Colonic mucosa (tissue), 4 donors: ENCODE results near the gene LGR4. TPM values are rescaled to one million over a fixed set of nuclear protein-coding genes. Genes with fewer than 3 reads are reported as not detected.

Source experiments
- DNase-seq: peaks from one replicate; pipeline ENCODE4 v3.0.0-alpha.2; 2020
- H3K27ac ChIP-seq: fragments of 200-600 bp; one replicate; pipeline ENCODE4 v1.8.0; 2021
- H3K27me3 ChIP-seq: fragments of 200-600 bp; one replicate; pipeline ENCODE4 v1.8.0; 2021
- H3K36me3 ChIP-seq: fragments of 200-600 bp; one replicate; pipeline ENCODE4 v1.8.0; 2021
- H3K4me1 ChIP-seq: fragments of 200-600 bp; one replicate; pipeline ENCODE4 v1.8.0; 2021; ENCODE audit warnings: mild to moderate bottlenecking
- H3K4me3 ChIP-seq: fragments of 200-600 bp; one replicate; pipeline ENCODE4 v1.8.0; 2021
- H3K9ac ChIP-seq, 2 donors: one replicate each; pipeline ENCODE4 v1.7.0; 2013; ENCODE audit warnings: control low read depth in 2 of 2, low read depth in 2 of 2, low read length in 2 of 2
- H3K9me3 ChIP-seq: fragments of 200-600 bp; one replicate; pipeline ENCODE4 v1.8.0; 2021
- CTCF ChIP-seq: fragments of 200-600 bp; IDR thresholded peaks from one replicate; pipeline ENCODE4 v1.8.0; 2022; ENCODE audit warnings: antibody characterized with exemption, mild to moderate bottlenecking
- intact Hi-C: fragments of 100-400 bp; cut with DNase I; formaldehyde crosslinking; loops from one replicate; pipeline ENCODE4 v1.14.1; 2022
- total RNA-seq, 2 donors: library from RNA; stranded (reverse); fragmentation: NEBNext Ultra II Directional in 1 of 2; extraction: Animal tissue kit (Norgen Biotek cat#: 25700) in 1 of 2; gene quantifications; one replicate each; pipeline ENCODE4 v1.2.1, GENCODE V29; 2021
- donor health status: healthy.
- donor health status: DM: no; HTN: no; CAD: no.
- donor health status: DM: no; HTN: no; CAD: no.

Gene LGR4
- total RNA-seq, 2 donors from 2014 or later: 88.2 to 94.5 TPM

GRCh38 chr11:27408246-27408800, 64.3 kb downstream of the LGR4 start:
- DNase-seq: no peak
- Histone ChIP-seq H3K9ac (no peak overlapping the region), H3K27ac (no peak overlapping the region), H3K4me3 (no peak overlapping the region), H3K4me1 (no peaks in the 10 kb centered on the region), H3K27me3 (no peaks in the 10 kb centered on the region), H3K36me3 (no peaks in the 10 kb centered on the region), H3K9me3 (no peaks in the 10 kb centered on the region)
- no peak for TF ChIP-seq CTCF
- intact Hi-C loops: no loop called here

GRCh38 chr11:27406498-27407354, 65.9 kb downstream of the LGR4 start:
- intact Hi-C loops: no loop called here
- H3K9me3 ChIP-seq: no peaks in the 10 kb centered on the region
- TF ChIP-seq CTCF: no peak
- no peaks in the 10 kb centered on the region for H3K27me3 ChIP-seq
- no peak overlapping the region for H3K27ac ChIP-seq
- H3K36me3 ChIP-seq: no peaks in the 10 kb centered on the region
- DNase-seq: no peak
- H3K4me1 ChIP-seq: peaks cover 9% of the 10 kb centered on the region
- H3K4me3 ChIP-seq: no peak overlapping the region
- no peak overlapping the region for H3K9ac ChIP-seq

- H3K36me3 ChIP-seq: no peaks in the 10 kb centered on the region
- no peaks in the 10 kb centered on the region for H3K9me3 ChIP-seq
- no peak overlapping the region for H3K4me3 ChIP-seq
- intact Hi-C loops: no loop called here
- no peak for DNase-seq
- no peak overlapping the region for H3K9ac ChIP-seq
- TF ChIP-seq CTCF: no peak
- no peaks in the 10 kb centered on the region for H3K27me3 ChIP-seq
- peaks cover 9% of the 10 kb centered on the region for H3K4me1 ChIP-seq
- no peak overlapping the region for H3K27ac ChIP-seq
Measured at GRCh38 chr11:27405134-27405533, 67.5 kb downstream of the LGR4 start.

GRCh38 chr11:27404427-27404826, 68.2 kb downstream of the LGR4 start:
- Histone ChIP-seq H3K4me1 (peaks cover 9% of the 10 kb centered on the region), H3K27me3 (no peaks in the 10 kb centered on the region), H3K27ac (no peak overlapping the region), H3K9me3 (no peaks in the 10 kb centered on the region), H3K36me3 (no peaks in the 10 kb centered on the region), H3K4me3 (no peak overlapping the region), H3K9ac (no peak overlapping the region)
- intact Hi-C loops: no loop called here
- TF ChIP-seq CTCF: no peak
- DNase-seq: no peak

GRCh38 chr11:27403195-27403594, 69.4 kb downstream of the LGR4 start:
- no peak for TF ChIP-seq CTCF
- H3K9ac ChIP-seq: no peak overlapping the region
- H3K27ac ChIP-seq: no peak overlapping the region
- intact Hi-C loops: no loop called here
- H3K36me3 ChIP-seq: no peaks in the 10 kb centered on the region
- H3K9me3 ChIP-seq: no peaks in the 10 kb centered on the region
- DNase-seq: no peak
- H3K4me1 ChIP-seq: peaks cover 13% of the 10 kb centered on the region
- no peak overlapping the region for H3K4me3 ChIP-seq
- no peaks in the 10 kb centered on the region for H3K27me3 ChIP-seq
